NK-92 treated with Interleukin-12 subunit alpha and Interleukin-12 subunit beta, amount 100 ng/mL, for 24 hours (cell line): ENCODE measurements around the gene CYTH4.
"Not testable (repeated sequence)": the region's sequence is repeated elsewhere in the genome, so short reads cannot be mapped to it uniquely, and the experiment has no call there.

Experiments used
- DNase-seq: peaks from one replicate; lab custom pipeline; 2025; lab: John Stamatoyannopoulos, UW

CYTH4 gene

GRCh38 chr22:37248251-37248650 is 34.1 kb upstream of the CYTH4 start:
- no peak for DNase-seq

GRCh38 chr22:37249986-37250385 is 32.3 kb upstream of the CYTH4 start:
- DNase-seq: no peak

GRCh38 chr22:37251836-37252235 is 30.5 kb upstream of the CYTH4 start:
- DNase-seq: not testable (repeated sequence)

- no peak for DNase-seq
Measured at GRCh38 chr22:37253126-37253660, 29.1 kb upstream of the CYTH4 start.

- DNase-seq: no peak
Measured at GRCh38 chr22:37254209-37254866, 28.0 kb upstream of the CYTH4 start.

GRCh38 chr22:37254867-37255233 is 27.5 kb upstream of the CYTH4 start:
- DNase-seq: no peak

GRCh38 chr22:37255558-37256006 is 26.7 kb upstream of the CYTH4 start:
- no peak for DNase-seq

GRCh38 chr22:37256075-37256726 is 26.1 kb upstream of the CYTH4 start:
- DNase-seq: no peak

GRCh38 chr22:37258005-37258752 is 24.1 kb upstream of the CYTH4 start:
- DNase-seq: no peak

- DNase-seq: no peak
Measured at GRCh38 chr22:37258753-37259401, 23.4 kb upstream of the CYTH4 start.

GRCh38 chr22:37259540-37260029 is 22.7 kb upstream of the CYTH4 start:
- no peak for DNase-seq

GRCh38 chr22:37260155-37260795 is 22.0 kb upstream of the CYTH4 start:
- DNase-seq: no peak

- peak; percentile 16 for DNase-seq
Measured at GRCh38 chr22:37260901-37261336, 21.4 kb upstream of the CYTH4 start.

GRCh38 chr22:37262346-37262745 is 20.0 kb upstream of the CYTH4 start:
- no peak for DNase-seq

- no peak for DNase-seq
Measured at GRCh38 chr22:37263966-37264887, 18.1 kb upstream of the CYTH4 start.

GRCh38 chr22:37266581-37267134 is 15.7 kb upstream of the CYTH4 start:
- DNase-seq: no peak

GRCh38 chr22:37267135-37267587 is 15.1 kb upstream of the CYTH4 start:
- peak; percentile 17 for DNase-seq

GRCh38 chr22:37267661-37268413 is 14.5 kb upstream of the CYTH4 start:
- no peak for DNase-seq
